ENCODE measurements around the gene ATAD3C. TPM values are rescaled to one million over a fixed set of nuclear protein-coding genes. Genes with fewer than 3 reads are reported as not detected.
"Not testable (repeated sequence)": the region's sequence is repeated elsewhere in the genome, so short reads cannot be mapped to it uniquely, and the experiment has no call there.

The ATAD3C gene
- total RNA-seq, 1 donor from 2014 or later, result 0.16 TPM

GRCh38 chr1:1441002-1441888 is 8.2 kb upstream of the ATAD3C start:
- intact Hi-C loops (cut with micrococcal nuclease), result loop anchor here (2.0 kb wide), 1 partner anchor 42 kb away; the partner anchor contains the start of gene CCNL2

DNA sequence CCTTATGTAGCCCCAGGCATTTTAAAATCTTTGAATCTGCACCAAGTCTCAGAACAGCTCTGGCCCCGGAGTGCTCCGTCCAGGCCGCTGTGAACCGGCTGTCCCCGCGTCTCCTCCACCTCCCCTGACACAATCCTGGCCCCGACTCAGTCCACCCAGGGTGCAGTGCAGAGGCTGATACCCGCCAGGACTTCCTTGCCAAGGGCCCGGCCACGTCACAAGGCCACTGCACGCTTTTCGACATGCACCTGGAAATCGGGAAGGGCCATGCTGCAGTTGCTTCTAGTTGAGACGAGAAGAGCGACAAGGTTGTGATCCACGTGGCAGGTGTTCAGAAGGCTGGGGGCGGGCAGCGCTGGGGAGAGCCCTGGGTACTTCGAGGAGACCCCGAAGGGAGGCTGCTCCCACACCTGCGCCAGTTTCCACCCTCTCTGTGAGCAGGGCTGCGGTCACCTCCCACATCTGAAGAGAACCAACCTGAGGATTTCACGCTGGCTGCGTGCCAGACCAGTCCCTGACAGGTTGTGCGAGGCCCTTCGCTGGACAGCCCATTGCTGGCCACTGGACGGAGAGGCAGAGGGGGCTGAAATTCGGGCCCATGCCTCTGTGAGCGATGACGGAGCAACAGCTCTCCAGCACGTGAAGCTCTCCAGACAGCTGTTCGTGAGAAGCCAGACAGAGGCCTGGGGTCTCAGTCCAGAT is 7.3 kb upstream of the ATAD3C start:
- intact Hi-C loops (cut with micrococcal nuclease), result no loop called here

GRCh38 chr1:1446631-1447030 is 2.9 kb upstream of the ATAD3C start:
- intact Hi-C loops (cut with micrococcal nuclease), result not testable (repeated sequence)

DNA sequence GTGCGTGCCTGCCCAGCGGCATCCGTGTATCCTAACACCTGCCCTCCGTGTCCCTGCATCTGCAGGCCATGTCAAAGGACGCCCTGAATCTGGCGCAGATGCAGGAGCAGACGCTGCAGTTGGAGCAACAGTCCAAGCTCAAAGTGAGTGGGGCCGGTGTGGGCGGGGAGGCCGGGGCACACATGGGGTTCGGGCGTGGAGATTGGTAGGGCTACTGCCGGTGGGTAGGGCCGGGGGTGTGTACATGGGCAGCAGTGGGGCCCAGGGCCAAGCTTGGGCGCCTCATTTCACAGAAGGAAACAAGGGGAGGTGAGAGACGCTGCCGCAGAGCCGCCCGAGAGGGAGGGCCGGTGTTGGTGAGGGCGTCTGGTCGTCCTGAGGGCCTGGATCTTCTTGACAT is 1.1 kb downstream of the ATAD3C start:
- intact Hi-C loops (cut with micrococcal nuclease), result not testable (repeated sequence)

GRCh38 chr1:1451696-1452364 is 2.3 kb downstream of the ATAD3C start:
- intact Hi-C loops (cut with micrococcal nuclease), result no loop called here

GRCh38 chr1:1452365-1452739 is 2.9 kb downstream of the ATAD3C start:
- intact Hi-C loops (cut with micrococcal nuclease), result not testable (repeated sequence)

- intact Hi-C loops (cut with micrococcal nuclease), result no loop called here
Measured at GRCh38 chr1:1452882-1453281, 3.4 kb downstream of the ATAD3C start.

DNA sequence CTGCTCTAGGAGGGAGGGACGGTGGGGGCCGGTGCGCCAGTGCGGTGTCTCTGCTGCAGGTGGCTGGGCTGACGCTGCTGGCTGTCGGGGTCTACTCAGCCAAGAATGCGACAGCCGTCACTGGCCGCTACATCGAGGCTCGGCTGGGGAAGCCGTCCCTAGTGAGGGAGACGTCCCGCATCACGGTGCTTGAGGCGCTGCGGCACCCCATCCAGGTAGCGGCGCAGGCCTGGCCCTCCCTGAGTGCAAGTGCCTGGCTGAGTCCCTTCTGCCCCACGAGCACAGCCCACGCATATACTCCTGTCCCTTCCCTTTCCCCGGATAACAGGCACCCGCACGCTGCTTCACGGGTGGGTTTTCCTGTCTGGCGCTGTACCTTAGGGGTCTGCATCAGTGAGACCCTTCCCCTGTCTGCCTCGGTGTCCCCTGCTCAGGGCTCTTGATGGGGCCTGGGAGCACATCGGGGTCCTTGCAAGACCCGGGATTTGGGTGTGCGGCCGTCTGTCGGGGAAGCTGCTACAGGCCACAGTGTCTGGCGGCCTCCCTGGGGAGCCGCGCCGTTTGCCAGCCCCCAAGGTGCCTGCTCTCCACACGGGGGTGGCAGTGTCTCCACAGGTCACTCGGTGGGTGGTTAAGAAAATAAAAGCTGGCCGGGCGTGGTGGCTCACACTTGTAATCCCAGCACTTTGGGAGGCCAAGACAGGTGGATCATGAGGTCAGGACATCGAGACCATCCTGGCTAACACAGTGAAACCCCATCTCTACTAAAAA is 5.0 kb downstream of the ATAD3C start:
- intact Hi-C loops (cut with micrococcal nuclease), result not testable (repeated sequence)

- intact Hi-C loops (cut with micrococcal nuclease), result no loop called here
Measured at GRCh38 chr1:1455366-1455884, 5.9 kb downstream of the ATAD3C start.

DNA sequence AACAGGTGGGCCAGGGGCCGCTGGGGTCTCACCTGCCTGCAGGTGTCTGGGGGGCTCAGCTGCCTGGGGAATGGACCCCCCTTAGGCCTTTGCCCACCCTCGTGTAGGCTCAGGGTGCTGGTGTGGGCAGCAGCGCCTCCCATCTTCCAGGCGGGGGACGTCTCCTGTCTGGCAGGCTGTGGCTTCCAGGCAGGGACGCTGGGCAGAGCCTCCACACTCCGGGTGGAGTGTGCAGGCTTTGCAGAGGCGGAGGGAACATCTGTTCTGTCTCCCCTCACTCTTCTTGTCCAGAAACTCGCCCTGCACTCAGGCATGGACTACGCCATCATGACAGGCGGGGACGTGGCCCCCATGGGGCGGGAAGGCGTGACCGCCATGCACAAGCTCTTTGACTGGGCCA is 6.4 kb downstream of the ATAD3C start:
- intact Hi-C loops (cut with micrococcal nuclease), result not testable (repeated sequence)

- intact Hi-C loops (cut with micrococcal nuclease), result not testable (repeated sequence)
Measured at GRCh38 chr1:1456683-1457255, 7.3 kb downstream of the ATAD3C start.

GRCh38 chr1:1459156-1459555 is 9.7 kb downstream of the ATAD3C start:
- intact Hi-C loops (cut with micrococcal nuclease), result not testable (repeated sequence)

GRCh38 chr1:1459711-1460110 is 10.2 kb downstream of the ATAD3C start:
- intact Hi-C loops (cut with micrococcal nuclease), result not testable (repeated sequence)

GRCh38 chr1:1460540-1461130 is 11.1 kb downstream of the ATAD3C start:
- intact Hi-C loops (cut with micrococcal nuclease), result no loop called here

DNA sequence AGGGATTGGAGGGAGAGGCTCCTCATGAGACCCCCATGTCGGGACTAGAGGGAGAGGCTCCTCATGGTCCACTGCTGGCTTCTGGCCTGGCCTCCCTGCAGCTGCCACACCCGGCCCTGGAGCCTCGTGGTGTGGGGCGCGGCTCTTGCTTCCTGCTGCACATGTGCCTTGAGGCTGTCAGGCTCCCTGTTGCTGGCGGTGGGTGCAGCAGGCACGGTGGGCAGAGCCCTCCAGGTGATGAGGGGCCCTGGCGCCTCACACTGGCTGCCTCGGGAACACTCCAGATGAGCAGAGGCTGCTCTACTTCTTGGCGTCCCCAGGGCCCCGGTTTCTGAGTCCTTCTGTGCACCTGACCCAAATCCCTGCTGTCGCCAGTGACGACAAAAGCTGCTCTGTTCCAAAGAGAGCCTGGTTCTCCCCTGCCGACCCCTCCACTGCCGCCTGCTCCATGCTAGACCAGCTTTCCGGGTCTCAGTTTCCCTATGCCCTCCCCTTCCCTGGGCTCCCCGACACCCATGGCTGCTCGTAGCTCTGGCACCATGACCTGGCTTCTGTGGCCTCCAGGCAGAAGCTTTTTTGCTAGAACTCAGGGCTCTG is 12.3 kb downstream of the ATAD3C start:
- intact Hi-C loops (cut with micrococcal nuclease), result no loop called here

DNA sequence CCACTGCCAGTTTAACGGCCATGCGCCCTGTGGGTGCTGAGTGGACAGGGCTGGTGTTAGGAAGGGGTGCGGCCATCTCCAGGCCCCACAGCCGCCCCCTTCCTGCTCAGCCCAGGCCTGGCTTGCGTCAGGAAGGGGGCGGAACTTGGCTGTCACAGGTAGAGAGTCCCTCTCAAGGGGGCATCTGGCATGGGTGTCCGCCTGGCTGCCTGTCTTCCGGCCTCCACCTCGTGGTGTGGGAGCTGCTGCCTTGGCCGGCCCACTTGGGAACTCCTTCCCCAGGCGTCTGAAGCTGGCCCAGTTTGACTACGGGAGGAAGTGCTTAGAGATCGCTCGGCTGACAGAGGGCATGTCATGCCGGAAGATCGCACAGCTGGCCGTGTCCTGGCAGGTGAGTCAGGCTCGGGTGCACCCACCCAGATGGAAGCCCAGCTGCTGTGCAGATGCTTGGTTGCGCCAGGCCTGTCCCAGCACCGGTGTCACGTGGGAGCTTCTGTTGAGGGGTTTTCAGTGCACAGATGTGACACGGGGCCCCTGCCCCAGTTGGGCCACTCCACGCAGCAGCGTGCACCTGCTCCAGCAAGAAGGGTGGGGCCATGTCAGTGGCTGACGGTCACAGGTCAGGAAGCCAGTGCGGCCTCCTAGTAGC is 13.0 kb downstream of the ATAD3C start:
- intact Hi-C loops (cut with micrococcal nuclease), result no loop called here

- intact Hi-C loops (cut with micrococcal nuclease), result no loop called here
Measured at GRCh38 chr1:1463312-1463711, 13.8 kb downstream of the ATAD3C start.

DNA sequence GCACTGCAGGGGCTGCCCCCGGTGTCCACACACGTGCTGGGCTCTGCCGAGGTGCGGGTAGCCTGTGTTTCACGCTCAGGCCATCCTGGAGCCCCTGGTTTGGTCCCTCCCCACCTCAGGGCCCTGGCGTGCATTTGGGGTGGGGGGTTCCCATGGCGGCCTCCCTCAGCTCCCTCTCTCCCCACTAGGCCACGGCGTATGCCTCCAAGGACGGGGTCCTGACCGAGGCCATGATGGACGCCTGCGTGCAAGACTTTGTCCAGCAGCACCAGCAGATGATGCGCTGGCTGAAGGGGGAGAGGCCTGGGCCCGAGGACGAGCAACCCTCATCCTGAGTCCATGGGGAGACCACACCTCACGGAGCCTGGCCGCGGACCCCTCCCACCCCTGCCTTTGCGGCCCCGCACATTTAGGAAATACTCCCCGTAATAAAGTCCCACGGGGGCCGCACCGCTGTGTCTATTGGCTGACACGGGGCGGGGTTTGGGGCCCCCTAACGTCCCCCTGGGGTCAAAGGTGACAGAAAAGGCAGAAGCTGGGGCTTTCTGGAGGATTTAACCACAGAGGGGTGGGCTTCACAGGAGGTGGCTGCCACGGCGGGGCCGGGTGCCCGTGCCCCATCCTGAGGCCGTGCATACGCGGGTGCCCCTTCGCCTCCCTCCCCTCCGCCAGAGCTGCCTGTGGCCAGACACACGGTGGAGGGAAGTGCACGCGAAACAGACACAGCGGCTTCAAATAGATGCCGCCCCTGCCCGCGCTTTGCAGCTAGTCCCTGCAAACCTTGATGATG is 18.9 kb downstream of the ATAD3C start:
- intact Hi-C loops (cut with micrococcal nuclease), result not testable (repeated sequence)
